ENCODE data around the gene PCCA. TPM values are rescaled to one million over a fixed set of nuclear protein-coding genes. Genes with fewer than 3 reads are reported as not detected.

PCCA gene
- total RNA-seq, 1 experiment from 2014 or later: 16.1 TPM

DNA sequence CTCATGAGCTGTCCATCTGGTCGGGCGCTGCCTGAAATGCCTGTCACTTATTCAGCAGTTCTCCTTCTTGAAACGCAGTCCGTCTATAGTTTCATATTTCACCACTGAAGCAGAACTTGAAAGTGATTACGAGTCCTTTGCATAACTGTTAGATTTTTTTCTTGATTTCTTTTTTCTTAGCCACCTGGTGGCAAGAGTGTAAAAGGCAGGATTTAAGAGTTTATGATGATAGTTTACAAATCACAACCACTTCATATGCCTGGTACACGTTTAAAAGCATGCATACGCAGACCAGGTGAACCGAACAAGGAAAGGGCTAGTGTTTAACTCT lies 453.9 kb downstream of the PCCA start:
- H3K9me2 ChIP-seq (ENCODE audit: insufficient read depth): no peaks in the 10 kb centered on the region
- POLR2A ChIA-PET (ENCODE audit: unreplicated experiment): no interaction called here
- peak overlapping the region; percentile 17; the same call in 1 of the 2 replicates for H3K4me2 ChIP-seq
- H3K79me2 ChIP-seq (ENCODE audit: low read depth): no peaks in the 10 kb centered on the region
- H3K27ac ChIP-seq: no peak overlapping the region
- no peak overlapping the region for H2AFZ ChIP-seq
- CTCF ChIA-PET: no interaction called here
- no TSS peak for BruUV-seq (replicated peaks)
- H3K4me1 ChIP-seq (replicated peaks; ENCODE audit: insufficient read depth): no peaks in the 10 kb centered on the region
- TF ChIP-seq, protein P1, sequence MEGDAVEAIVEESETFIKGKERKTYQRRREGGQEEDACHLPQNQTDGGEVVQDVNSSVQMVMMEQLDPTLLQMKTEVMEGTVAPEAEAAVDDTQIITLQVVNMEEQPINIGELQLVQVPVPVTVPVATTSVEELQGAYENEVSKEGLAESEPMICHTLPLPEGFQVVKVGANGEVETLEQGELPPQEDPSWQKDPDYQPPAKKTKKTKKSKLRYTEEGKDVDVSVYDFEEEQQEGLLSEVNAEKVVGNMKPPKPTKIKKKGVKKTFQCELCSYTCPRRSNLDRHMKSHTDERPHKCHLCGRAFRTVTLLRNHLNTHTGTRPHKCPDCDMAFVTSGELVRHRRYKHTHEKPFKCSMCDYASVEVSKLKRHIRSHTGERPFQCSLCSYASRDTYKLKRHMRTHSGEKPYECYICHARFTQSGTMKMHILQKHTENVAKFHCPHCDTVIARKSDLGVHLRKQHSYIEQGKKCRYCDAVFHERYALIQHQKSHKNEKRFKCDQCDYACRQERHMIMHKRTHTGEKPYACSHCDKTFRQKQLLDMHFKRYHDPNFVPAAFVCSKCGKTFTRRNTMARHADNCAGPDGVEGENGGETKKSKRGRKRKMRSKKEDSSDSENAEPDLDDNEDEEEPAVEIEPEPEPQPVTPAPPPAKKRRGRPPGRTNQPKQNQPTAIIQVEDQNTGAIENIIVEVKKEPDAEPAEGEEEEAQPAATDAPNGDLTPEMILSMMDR (conservative IDR thresholded peaks at IDR 0.05): peak; percentile 75
- TF ChIP-seq EZH2 (IDR thresholded peaks at IDR 0.05; ENCODE audit: low read depth): no peak
- no peaks in the 10 kb centered on the region for H3K36me3 ChIP-seq (ENCODE audit: low read depth)
- DNase-seq: peak; percentile 4 to 66
- no peaks in the 10 kb centered on the region for H3K27me3 ChIP-seq (ENCODE audit: insufficient read depth, low read depth)
- H4K20me1 ChIP-seq (ENCODE audit: insufficient read depth): no peaks in the 10 kb centered on the region
- no peaks in the 10 kb centered on the region for H3F3A ChIP-seq (ENCODE audit: insufficient read depth, low read depth)
- no peaks in the 10 kb centered on the region for H3K9me3 ChIP-seq (ENCODE audit: insufficient read depth, low read depth)
- no peak overlapping the region for H3K4me3 ChIP-seq
- intact Hi-C loops (cut with micrococcal nuclease; ENCODE audit: unreplicated experiment): no loop called here

DNA sequence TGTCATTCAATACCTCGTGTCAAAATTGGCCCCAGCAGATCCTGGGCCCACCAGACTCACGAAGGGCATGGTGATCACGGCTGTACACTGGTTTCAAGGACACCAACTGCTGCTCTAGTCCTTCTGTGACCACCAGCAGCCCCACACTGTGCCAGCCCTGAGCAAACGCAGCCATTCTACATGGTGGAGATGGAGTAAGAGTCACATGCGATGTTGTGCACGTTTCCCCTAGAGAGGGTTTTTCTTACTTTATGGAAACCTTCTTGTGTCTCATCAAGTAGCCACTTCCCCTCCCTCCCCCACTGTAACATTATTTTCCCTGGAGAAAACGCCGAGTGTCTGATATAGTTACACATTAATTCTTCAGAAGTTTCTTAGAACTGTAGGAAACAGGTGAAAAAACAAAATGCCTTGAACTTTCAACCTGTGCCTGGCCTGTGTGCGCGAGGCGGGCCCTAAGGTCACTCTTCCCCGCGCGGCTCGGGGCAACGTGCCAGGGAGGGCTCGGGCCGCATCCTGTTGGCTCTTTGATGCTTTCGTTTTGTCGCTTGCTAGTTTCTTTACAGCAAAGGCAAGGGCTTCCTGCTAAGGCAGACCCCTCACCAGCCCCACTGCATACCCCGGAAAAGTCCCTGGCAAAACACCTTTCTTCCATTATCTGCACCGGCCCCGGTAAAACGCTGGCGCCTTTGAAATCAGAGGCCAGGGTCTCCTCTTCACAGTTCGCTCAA lies 455.1 kb downstream of the PCCA start:
- ChIA-PET POLR2A (ENCODE audit: unreplicated experiment) (no interaction called here), CTCF (no interaction called here)
- no peaks in the 10 kb centered on the region for H3K36me3 ChIP-seq (ENCODE audit: low read depth)
- TF ChIP-seq, protein P1 (conservative IDR thresholded peaks at IDR 0.05): no peak
- TF ChIP-seq EZH2 (IDR thresholded peaks at IDR 0.05; ENCODE audit: low read depth): no peak
- no peaks in the 10 kb centered on the region for H3K4me1 ChIP-seq (replicated peaks; ENCODE audit: insufficient read depth)
- H3F3A ChIP-seq (ENCODE audit: insufficient read depth, low read depth): no peaks in the 10 kb centered on the region
- H3K27me3 ChIP-seq (ENCODE audit: insufficient read depth, low read depth): no peaks in the 10 kb centered on the region
- no peak overlapping the region for H3K4me3 ChIP-seq
- BruUV-seq (replicated peaks): no TSS peak
- H3K4me2 ChIP-seq: no peak overlapping the region
- no peaks in the 10 kb centered on the region for H3K9me2 ChIP-seq (ENCODE audit: insufficient read depth)
- intact Hi-C loops (cut with micrococcal nuclease; ENCODE audit: unreplicated experiment): no loop called here
- H4K20me1 ChIP-seq (ENCODE audit: insufficient read depth): no peaks in the 10 kb centered on the region
- H2AFZ ChIP-seq: no peak overlapping the region
- no peaks in the 10 kb centered on the region for H3K79me2 ChIP-seq (ENCODE audit: low read depth)
- no peaks in the 10 kb centered on the region for H3K9me3 ChIP-seq (ENCODE audit: insufficient read depth, low read depth)
- no peak overlapping the region for H3K27ac ChIP-seq
- DNase-seq: no peak

DNA sequence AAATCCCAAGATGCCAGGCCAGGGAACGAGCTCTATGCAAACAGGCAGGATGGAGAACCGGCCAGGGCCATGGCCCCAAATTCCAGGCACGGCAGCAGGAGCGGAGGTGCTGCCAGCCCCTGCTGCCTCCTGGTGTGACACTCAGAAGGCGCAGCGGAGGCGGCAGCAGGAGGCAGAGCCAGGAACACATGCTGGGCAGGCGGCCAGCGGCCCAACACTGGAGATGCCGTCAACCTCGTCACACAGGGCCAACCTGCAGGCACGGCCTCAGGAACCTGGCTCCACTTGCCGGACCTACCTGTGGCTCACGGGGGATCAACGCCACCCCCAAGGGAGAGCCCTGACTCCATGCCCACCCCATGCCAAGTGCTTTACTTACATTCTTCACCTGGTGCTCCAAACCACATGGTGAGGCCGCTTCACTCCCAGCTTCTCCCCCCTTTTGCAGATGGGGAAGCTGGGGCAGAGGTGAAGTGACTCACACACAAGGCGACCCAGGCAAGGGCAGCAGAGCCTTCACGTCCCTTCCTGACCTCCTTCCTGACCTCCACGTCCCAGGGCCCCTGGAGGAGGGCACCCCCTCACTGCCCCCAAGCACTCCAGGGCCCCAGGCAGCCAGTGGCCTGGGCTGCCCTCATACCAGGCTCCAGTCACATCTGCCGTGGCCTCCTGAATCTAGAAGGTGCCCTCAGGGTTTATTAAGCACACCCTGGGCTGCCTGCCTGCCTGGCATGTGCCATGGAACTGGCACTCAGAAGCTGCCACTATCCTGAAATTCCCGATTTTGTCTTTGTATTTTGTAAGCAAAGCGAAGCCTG lies 456.2 kb downstream of the PCCA start:
- no TSS peak for BruUV-seq (replicated peaks)
- no peaks in the 10 kb centered on the region for H3K9me3 ChIP-seq (ENCODE audit: insufficient read depth, low read depth)
- H3K4me2 ChIP-seq: no peak overlapping the region
- no peaks in the 10 kb centered on the region for H3K27me3 ChIP-seq (ENCODE audit: insufficient read depth, low read depth)
- no peak for DNase-seq
- H3K27ac ChIP-seq: no peak overlapping the region
- no peaks in the 10 kb centered on the region for H3F3A ChIP-seq (ENCODE audit: insufficient read depth, low read depth)
- ChIA-PET CTCF (interaction anchor here (0.5 kb wide), 1 partner anchor 21 kb away, joined by 11 read pairs; no protein-coding TSS in a partner anchor), POLR2A (ENCODE audit: unreplicated experiment) (no interaction called here)
- TF ChIP-seq, protein P1 (conservative IDR thresholded peaks at IDR 0.05): no peak
- no peak for TF ChIP-seq EZH2 (IDR thresholded peaks at IDR 0.05; ENCODE audit: low read depth)
- no peaks in the 10 kb centered on the region for H3K36me3 ChIP-seq (ENCODE audit: low read depth)
- intact Hi-C loops (cut with micrococcal nuclease; ENCODE audit: unreplicated experiment): no loop called here
- no peak overlapping the region for H3K4me3 ChIP-seq
- H3K9me2 ChIP-seq (ENCODE audit: insufficient read depth): no peaks in the 10 kb centered on the region
- no peak overlapping the region for H2AFZ ChIP-seq
- H4K20me1 ChIP-seq (ENCODE audit: insufficient read depth): no peaks in the 10 kb centered on the region
- H3K4me1 ChIP-seq (replicated peaks; ENCODE audit: insufficient read depth): no peaks in the 10 kb centered on the region
- H3K79me2 ChIP-seq (ENCODE audit: low read depth): no peaks in the 10 kb centered on the region

All from PC-9 (cell line).